Measurements from ENCODE around the gene RPS6KA2.
"Not testable (repeated sequence)": the region's sequence is repeated elsewhere in the genome, so short reads cannot be mapped to it uniquely, and the experiment has no call there.

- TF ChIP-seq CTCF (IDR thresholded peaks at IDR 0.05), result peak; percentile 35 to 66 (median 64)
- not testable (repeated sequence) for TF ChIP-seq POLR2A (IDR thresholded peaks at IDR 0.05)
Measured at GRCh38 chr6:166400649-166401250, 226.3 kb downstream of the RPS6KA2 start.

All from testis (tissue), 2 donors.